A549 (cell line): ENCODE data around the gene SOX4.

ENCODE experiments used
- BHLHE40 ChIP-seq: IDR thresholded peaks from 2 replicates; pipeline ENCODE4 v1.6.1; 2012; ENCODE audit warnings: low read depth, low read length, inconsistent platforms
- CBX8 ChIP-seq: fragments of 200-600 bp; sonication (generic); IDR thresholded peaks from 2 replicates; pipeline ENCODE4 v1.6.1; 2016
- CEBPB ChIP-seq, 2 experiments: fragments of >200 bp in 1 of 2; sonication (Bioruptor Twin) in 1 of 2; formaldehyde crosslinking in 1 of 2; IDR thresholded peaks; 2 replicates each; pipeline ENCODE4 v1.6.1; 2012 to 2016
- FOXS1 ChIP-seq: fragments of 250-450 bp; sonication (Bioruptor Pico); IDR thresholded peaks from 2 replicates; pipeline ENCODE4 v1.5.0; 2020; ENCODE audit warnings: mild to moderate bottlenecking, moderate library complexity
- POLR2A ChIP-seq: IDR thresholded peaks from 2 replicates; pipeline ENCODE4 v1.6.1; 2012; ENCODE audit warnings: mild to moderate bottlenecking, low read length
- POLR2AphosphoS2 ChIP-seq: conservative IDR thresholded peaks from 2 replicates; pipeline ENCODE4 v1.6.1; 2012; ENCODE audit warnings: low read length, improper control_type of control experiment, inconsistent platforms
- RCOR1 ChIP-seq: fragments of 150-350 bp; IDR thresholded peaks from 2 replicates; pipeline ENCODE4 v1.6.1; 2014; ENCODE audit warnings: antibody characterized with exemption, low read length, low read depth
- RFX5 ChIP-seq: fragments of 450-650 bp; IDR thresholded peaks from 2 replicates; pipeline ENCODE4 v1.7.1; 2014; ENCODE audit warnings: antibody characterized with exemption, mild to moderate bottlenecking, moderate library complexity
- SMC3 ChIP-seq: fragments of >200 bp; sonication (Bioruptor Twin); formaldehyde crosslinking; IDR thresholded peaks from 3 replicates; pipeline ENCODE4 v1.6.1; 2018; ENCODE audit warnings: inconsistent platforms
- TF ChIP-seq, protein P1 (sequence below): fragments of >200 bp; sonication (Bioruptor Twin); formaldehyde crosslinking; IDR thresholded peaks from 3 replicates; pipeline ENCODE4 v1.5.1; 2016
- TF ChIP-seq, protein P2 (sequence below): fragments of 200-600 bp; sonication (generic); IDR thresholded peaks from 2 replicates; pipeline ENCODE4 v1.6.1; 2016; ENCODE audit warnings: antibody characterized with exemption, mild to moderate bottlenecking, moderate library complexity

DNA sequence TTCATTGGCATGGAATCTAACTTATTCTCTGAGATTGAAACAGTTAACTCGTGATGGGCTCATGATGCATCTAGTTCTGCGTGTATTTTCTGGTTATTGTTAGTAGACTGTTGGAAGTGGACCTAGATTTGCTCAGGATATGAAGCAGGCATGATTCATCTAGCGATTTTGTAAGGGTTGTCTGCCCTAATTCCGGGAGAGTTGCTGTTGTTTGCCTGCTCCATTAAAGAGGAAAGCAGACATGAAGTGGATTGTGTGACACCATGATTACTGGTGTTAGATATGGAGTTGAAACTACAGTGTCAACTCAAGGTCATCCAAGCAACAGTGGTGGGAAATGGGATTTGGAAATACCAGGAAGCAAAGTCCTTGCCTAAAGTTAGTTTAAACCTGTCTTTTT, 41.0 kb downstream of the SOX4 start:
- TF ChIP-seq RCOR1: no peak
- peak; percentile 73 to 83; a peak in 3 of 4 replicates for TF ChIP-seq CEBPB (IDR thresholded peaks at IDR 0.05)
- no peak for TF ChIP-seq BHLHE40
- TF ChIP-seq, protein P1, sequence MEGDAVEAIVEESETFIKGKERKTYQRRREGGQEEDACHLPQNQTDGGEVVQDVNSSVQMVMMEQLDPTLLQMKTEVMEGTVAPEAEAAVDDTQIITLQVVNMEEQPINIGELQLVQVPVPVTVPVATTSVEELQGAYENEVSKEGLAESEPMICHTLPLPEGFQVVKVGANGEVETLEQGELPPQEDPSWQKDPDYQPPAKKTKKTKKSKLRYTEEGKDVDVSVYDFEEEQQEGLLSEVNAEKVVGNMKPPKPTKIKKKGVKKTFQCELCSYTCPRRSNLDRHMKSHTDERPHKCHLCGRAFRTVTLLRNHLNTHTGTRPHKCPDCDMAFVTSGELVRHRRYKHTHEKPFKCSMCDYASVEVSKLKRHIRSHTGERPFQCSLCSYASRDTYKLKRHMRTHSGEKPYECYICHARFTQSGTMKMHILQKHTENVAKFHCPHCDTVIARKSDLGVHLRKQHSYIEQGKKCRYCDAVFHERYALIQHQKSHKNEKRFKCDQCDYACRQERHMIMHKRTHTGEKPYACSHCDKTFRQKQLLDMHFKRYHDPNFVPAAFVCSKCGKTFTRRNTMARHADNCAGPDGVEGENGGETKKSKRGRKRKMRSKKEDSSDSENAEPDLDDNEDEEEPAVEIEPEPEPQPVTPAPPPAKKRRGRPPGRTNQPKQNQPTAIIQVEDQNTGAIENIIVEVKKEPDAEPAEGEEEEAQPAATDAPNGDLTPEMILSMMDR: no peak
- peak; percentile 29; the same call in 1 of the 3 replicates for TF ChIP-seq SMC3
- no peak for TF ChIP-seq RFX5
- TF ChIP-seq POLR2AphosphoS2: no peak
- TF ChIP-seq POLR2A: no peak
- no peak for TF ChIP-seq CBX8
- TF ChIP-seq, protein P2, sequence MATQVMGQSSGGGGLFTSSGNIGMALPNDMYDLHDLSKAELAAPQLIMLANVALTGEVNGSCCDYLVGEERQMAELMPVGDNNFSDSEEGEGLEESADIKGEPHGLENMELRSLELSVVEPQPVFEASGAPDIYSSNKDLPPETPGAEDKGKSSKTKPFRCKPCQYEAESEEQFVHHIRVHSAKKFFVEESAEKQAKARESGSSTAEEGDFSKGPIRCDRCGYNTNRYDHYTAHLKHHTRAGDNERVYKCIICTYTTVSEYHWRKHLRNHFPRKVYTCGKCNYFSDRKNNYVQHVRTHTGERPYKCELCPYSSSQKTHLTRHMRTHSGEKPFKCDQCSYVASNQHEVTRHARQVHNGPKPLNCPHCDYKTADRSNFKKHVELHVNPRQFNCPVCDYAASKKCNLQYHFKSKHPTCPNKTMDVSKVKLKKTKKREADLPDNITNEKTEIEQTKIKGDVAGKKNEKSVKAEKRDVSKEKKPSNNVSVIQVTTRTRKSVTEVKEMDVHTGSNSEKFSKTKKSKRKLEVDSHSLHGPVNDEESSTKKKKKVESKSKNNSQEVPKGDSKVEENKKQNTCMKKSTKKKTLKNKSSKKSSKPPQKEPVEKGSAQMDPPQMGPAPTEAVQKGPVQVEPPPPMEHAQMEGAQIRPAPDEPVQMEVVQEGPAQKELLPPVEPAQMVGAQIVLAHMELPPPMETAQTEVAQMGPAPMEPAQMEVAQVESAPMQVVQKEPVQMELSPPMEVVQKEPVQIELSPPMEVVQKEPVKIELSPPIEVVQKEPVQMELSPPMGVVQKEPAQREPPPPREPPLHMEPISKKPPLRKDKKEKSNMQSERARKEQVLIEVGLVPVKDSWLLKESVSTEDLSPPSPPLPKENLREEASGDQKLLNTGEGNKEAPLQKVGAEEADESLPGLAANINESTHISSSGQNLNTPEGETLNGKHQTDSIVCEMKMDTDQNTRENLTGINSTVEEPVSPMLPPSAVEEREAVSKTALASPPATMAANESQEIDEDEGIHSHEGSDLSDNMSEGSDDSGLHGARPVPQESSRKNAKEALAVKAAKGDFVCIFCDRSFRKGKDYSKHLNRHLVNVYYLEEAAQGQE: no peak
- no peak for TF ChIP-seq FOXS1 (CRISPR knock-in tag)
